Liver (tissue), 9 donors: ENCODE results near the gene FBXL15. TPM values are rescaled to one million over a fixed set of nuclear protein-coding genes. Genes with fewer than 3 reads are reported as not detected.

ENCODE experiments used
- DNase-seq: peaks from one replicate; pipeline ENCODE4 v3.0.0-alpha.2; 2017; ENCODE audit warnings: low spot score
- H3K27ac ChIP-seq, 2 donors: one replicate each; pipeline ENCODE4 v1.7.0; 2013; ENCODE audit warnings: inconsistent platforms in 2 of 2, low read length in 2 of 2, control low read depth in 1 of 2, low read depth in 1 of 2, mild to moderate bottlenecking in 1 of 2
- H3K27me3 ChIP-seq, 4 donors: one replicate each; pipeline versions ENCODE4 v1.6.1 to v1.7.0; 2013; ENCODE audit warnings: low read length in 3 of 4, inconsistent platforms in 1 of 4, mild to moderate bottlenecking in 1 of 4, moderate library complexity in 1 of 4; ENCODE audit not compliant: control insufficient read depth in 4 of 4, insufficient read depth in 4 of 4
- H3K36me3 ChIP-seq, 4 donors: one replicate each; pipeline versions ENCODE4 v1.6.1 to v1.7.0; 2013; ENCODE audit warnings: low read length in 3 of 4, mild to moderate bottlenecking in 3 of 4, low read depth in 1 of 4, moderate library complexity in 1 of 4; ENCODE audit not compliant: control insufficient read depth in 4 of 4, insufficient read depth in 3 of 4
- H3K4me1 ChIP-seq, 4 donors: one replicate each; pipeline versions ENCODE4 v1.6.1 to v1.7.0; 2013; ENCODE audit warnings: low read length in 3 of 4, mild to moderate bottlenecking in 3 of 4, moderate library complexity in 1 of 4; ENCODE audit not compliant: control insufficient read depth in 4 of 4, insufficient read depth in 4 of 4
- H3K4me3 ChIP-seq, 3 donors: one replicate each; pipeline versions ENCODE4 v1.6.1 to v1.7.0; 2013; ENCODE audit warnings: low read length in 3 of 3, control low read depth in 1 of 3, low read depth in 1 of 3, mild to moderate bottlenecking in 1 of 3
- H3K9ac ChIP-seq, 2 donors: one replicate each; pipeline ENCODE4 v1.7.0; 2013; ENCODE audit warnings: low read length in 2 of 2, mild to moderate bottlenecking in 2 of 2, moderate library complexity in 2 of 2, control low read depth in 1 of 2, low read depth in 1 of 2
- H3K9me3 ChIP-seq, 4 donors: one replicate each; pipeline versions ENCODE4 v1.6.1 to v1.7.0; 2013; ENCODE audit warnings: low read length in 3 of 4; ENCODE audit not compliant: control insufficient read depth in 4 of 4
- ATF3 ChIP-seq: IDR thresholded peaks from 2 replicates; pipeline ENCODE4 v1.6.1; 2016; ENCODE audit warnings: antibody characterized with exemption
- CTCF ChIP-seq: fragments of 150-350 bp; IDR thresholded peaks from 2 replicates; pipeline ENCODE4 v1.5.1; 2017; ENCODE audit warnings: improper control_type of control experiment, low read depth, low read length; ENCODE audit not compliant: missing input control
- EGR1 ChIP-seq, 2 donors: IDR thresholded peaks; 2 replicates each; pipeline ENCODE4 v1.6.1; 2016 to 2018; ENCODE audit warnings: antibody characterized with exemption in 2 of 2, low read depth in 2 of 2
- FOXA1 ChIP-seq: IDR thresholded peaks from 2 replicates; pipeline ENCODE4 v1.6.1; 2016; ENCODE audit warnings: antibody characterized with exemption
- FOXA2 ChIP-seq: IDR thresholded peaks from 2 replicates; pipeline ENCODE4 v1.6.1; 2016; ENCODE audit warnings: antibody characterized with exemption
- GABPA ChIP-seq, 2 donors: IDR thresholded peaks in 1 of 2; conservative IDR thresholded peaks in 1 of 2; 2 replicates each; pipeline ENCODE4 v1.6.1; 2016; ENCODE audit warnings: antibody characterized with exemption in 2 of 2, mild to moderate bottlenecking in 1 of 2, moderate library complexity in 1 of 2
- HNF4A ChIP-seq, 2 donors: conservative IDR thresholded peaks; 2 replicates each; pipeline ENCODE4 v1.6.1; 2016; ENCODE audit warnings: antibody characterized with exemption in 2 of 2, mild to moderate bottlenecking in 2 of 2
- HNF4G ChIP-seq: IDR thresholded peaks from 2 replicates; pipeline ENCODE4 v1.6.1; 2016; ENCODE audit warnings: antibody characterized with exemption
- JUND ChIP-seq, 2 donors: IDR thresholded peaks; 2 replicates each; pipeline ENCODE4 v1.6.1; 2016; ENCODE audit warnings: antibody characterized with exemption in 2 of 2
- NR2F2 ChIP-seq: IDR thresholded peaks from 2 replicates; pipeline ENCODE4 v1.6.1; 2016; ENCODE audit warnings: antibody characterized with exemption
- REST ChIP-seq: IDR thresholded peaks from 2 replicates; pipeline ENCODE4 v1.6.1; 2016; ENCODE audit warnings: antibody characterized with exemption, mild to moderate bottlenecking
- SP1 ChIP-seq: IDR thresholded peaks from 2 replicates; pipeline ENCODE4 v1.6.1; 2018; ENCODE audit warnings: antibody characterized with exemption, mild to moderate bottlenecking
- TAF1 ChIP-seq: conservative IDR thresholded peaks from 2 replicates; pipeline ENCODE4 v1.6.1; 2016; ENCODE audit warnings: antibody characterized with exemption, mild to moderate bottlenecking
- YY1 ChIP-seq: IDR thresholded peaks from 2 replicates; pipeline ENCODE4 v1.6.1; 2016; ENCODE audit warnings: antibody characterized with exemption, mild to moderate bottlenecking
- ZBTB33 ChIP-seq: IDR thresholded peaks from 2 replicates; pipeline ENCODE4 v1.6.1; 2016; ENCODE audit warnings: antibody characterized with exemption
- whole genome bisulfite sequencing: extraction: QIAGEN DNeasy Blood & Tissue Kit; methylation state at CpG from one replicate; pipeline ENCODE4 v1.1.7; 2013; 5-methylcytosine and 5-hydroxymethylcytosine counted together
- polyA plus RNA-seq, 2 donors: library from polyadenylated mRNA; stranded (reverse) in 1 of 2; unstranded in 1 of 2; fragments of 200-250 nt in 1 of 2; fragments of >200 nt in 1 of 2; fragmentation: Nextera tagmentation in 1 of 2; extraction: Ambion mirVana in 1 of 2; gene quantifications; one replicate each; pipeline versions ENCODE4 v1.2.1 to v1.2.3, GENCODE V29; 2013 to 2015
- total RNA-seq, 2 donors: library from RNA; depleted of rRNA; stranded (reverse); fragments of >200 nt; gene quantifications; one replicate each; pipeline ENCODE4 v1.2.3, GENCODE V29; 2014
- donor health status: healthy.
- donor health status: healthy.
- donor health status: healthy.
- donor health status: healthy.
- donor health status: healthy.

The FBXL15 gene
- total and polyA plus RNA-seq, 4 donors = 4.4 to 14.4 (median 10.0) TPM

GRCh38 chr10:102401342-102401654, 19.3 kb upstream of the FBXL15 start:
- WGBS = 96% methylated on average over 8 of the region's 8 CpGs
- H3K9me3 ChIP-seq = no peaks in the 10 kb centered on the region
- peaks cover 0 to 27% (median 3%) of the 10 kb centered on the region in 4 donors for H3K36me3 ChIP-seq
- TF ChIP-seq FOXA1 = no peak
- DNase-seq = no peak
- H3K9ac ChIP-seq = no peak overlapping the region
- H3K4me1 ChIP-seq = peaks cover 4 to 25% (median 12%) of the 10 kb centered on the region in 4 donors
- no peak overlapping the region for H3K4me3 ChIP-seq
- no peaks in the 10 kb centered on the region for H3K27me3 ChIP-seq
- no peak overlapping the region for H3K27ac ChIP-seq

GRCh38 chr10:102401735-102402511, 18.7 kb upstream of the FBXL15 start:
- no peak for TF ChIP-seq EGR1 (IDR thresholded peaks at IDR 0.05; ENCODE audit: low read depth in 2 of 2)
- TF ChIP-seq JUND (IDR thresholded peaks at IDR 0.05) = no peak
- TF ChIP-seq GABPA (IDR thresholded peaks at IDR 0.05 in 1 of 2, conservative IDR thresholded peaks at IDR 0.05 in 1 of 2) = no peak
- TF ChIP-seq HNF4A (conservative IDR thresholded peaks at IDR 0.05) = no peak
- no peak for TF ChIP-seq NR2F2
- no peak for TF ChIP-seq FOXA2
- no peak for TF ChIP-seq TAF1
- DNase-seq = no peak
- Histone ChIP-seq H3K36me3 (peaks cover 0 to 27% (median 3%) of the 10 kb centered on the region in 4 donors), H3K4me3 (no peak overlapping the region), H3K27ac (no peak overlapping the region), H3K27me3 (no peaks in the 10 kb centered on the region), H3K9ac (no peak overlapping the region), H3K9me3 (no peaks in the 10 kb centered on the region), H3K4me1 (peaks cover 0 to 19% (median 7%) of the 10 kb centered on the region in 4 donors)
- WGBS = 94% methylated on average over 18 of the region's 18 CpGs

GRCh38 chr10:102402512-102402896, 18.1 kb upstream of the FBXL15 start:
- WGBS = 95% methylated on average over 5 of the region's 5 CpGs
- Histone ChIP-seq H3K36me3 (peaks cover 0 to 25% (median 3%) of the 10 kb centered on the region in 4 donors), H3K27me3 (peaks cover 0 to 1% (median 0%) of the 10 kb centered on the region in 4 donors), H3K4me3 (no peak overlapping the region), H3K9me3 (no peaks in the 10 kb centered on the region), H3K4me1 (peaks cover 0 to 16% (median 7%) of the 10 kb centered on the region in 4 donors), H3K27ac (no peak overlapping the region), H3K9ac (no peak overlapping the region)
- DNase-seq = no peak
- no peak for TF ChIP-seq FOXA2
- TF ChIP-seq HNF4G = no peak
- no peak for TF ChIP-seq YY1
- no peak for TF ChIP-seq ZBTB33
- TF ChIP-seq TAF1 = no peak

- H3K36me3 ChIP-seq = peaks cover 0 to 20% (median 2%) of the 10 kb centered on the region in 4 donors
- TF ChIP-seq CTCF = no peak
- TF ChIP-seq HNF4A (conservative IDR thresholded peaks at IDR 0.05) = no peak
- TF ChIP-seq NR2F2 = no peak
- no peak for TF ChIP-seq FOXA2
- no peak for TF ChIP-seq HNF4G
- TF ChIP-seq REST = no peak
- TF ChIP-seq TAF1 = no peak
- no peak for TF ChIP-seq ATF3
- no peak for TF ChIP-seq FOXA1
- TF ChIP-seq EGR1 (IDR thresholded peaks at IDR 0.05; ENCODE audit: low read depth in 2 of 2) = no peak
- no peak for TF ChIP-seq SP1
These were observed 17.5 kb upstream of the FBXL15 start for GRCh38 chr10:102403115-102403514.

More at GRCh38 chr10:102403115-102403514, 17.5 kb upstream of the FBXL15 start:
- Histone ChIP-seq H3K9ac (no peak overlapping the region), H3K27ac (no peak overlapping the region), H3K27me3 (peaks cover 0 to 5% (median 0%) of the 10 kb centered on the region in 4 donors), H3K4me3 (no peak overlapping the region), H3K4me1 (peaks cover 0 to 16% (median 7%) of the 10 kb centered on the region in 4 donors), H3K9me3 (no peaks in the 10 kb centered on the region)
- no peak for DNase-seq
- 93% methylated on average over 13 of the region's 13 CpGs for WGBS
